Measurements from ENCODE around the gene NOTO.

The NOTO gene

DNA sequence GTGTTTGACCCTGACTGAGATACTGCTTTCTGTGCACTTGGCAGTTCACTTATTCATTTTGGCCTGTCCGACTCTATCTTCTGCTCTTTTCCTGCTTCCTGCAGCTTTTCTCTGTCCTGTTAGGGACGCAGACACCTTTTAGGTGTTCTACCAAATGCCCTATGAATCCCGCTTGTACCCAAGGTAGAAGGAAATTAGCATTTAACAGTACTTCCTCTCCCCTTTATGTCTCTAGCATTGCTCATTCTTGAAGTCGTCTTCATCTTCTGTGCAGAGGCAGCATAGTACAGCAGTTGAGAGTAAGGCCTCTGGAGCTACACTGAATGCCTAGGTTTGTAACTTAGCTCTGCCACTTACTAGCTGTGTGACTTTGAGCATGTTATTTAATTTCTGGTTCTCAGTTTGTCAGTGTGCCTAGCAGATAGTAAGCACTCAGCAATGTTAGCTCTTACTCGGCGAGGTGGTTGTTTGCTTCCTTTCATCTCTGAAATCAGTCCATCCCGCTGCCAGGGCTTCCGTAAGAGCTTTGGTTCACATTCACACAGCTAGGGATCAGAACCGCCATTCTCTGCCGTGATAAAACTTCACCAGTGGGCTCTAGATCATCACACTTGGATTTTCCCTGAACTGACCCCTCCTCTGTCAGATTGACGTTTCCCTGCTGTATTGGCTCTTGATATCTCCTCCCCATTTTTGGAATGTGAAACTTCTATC lies 33.1 kb downstream of the NOTO start:
- DNase-seq (ENCODE audit: low read depth), result no peak

DNA sequence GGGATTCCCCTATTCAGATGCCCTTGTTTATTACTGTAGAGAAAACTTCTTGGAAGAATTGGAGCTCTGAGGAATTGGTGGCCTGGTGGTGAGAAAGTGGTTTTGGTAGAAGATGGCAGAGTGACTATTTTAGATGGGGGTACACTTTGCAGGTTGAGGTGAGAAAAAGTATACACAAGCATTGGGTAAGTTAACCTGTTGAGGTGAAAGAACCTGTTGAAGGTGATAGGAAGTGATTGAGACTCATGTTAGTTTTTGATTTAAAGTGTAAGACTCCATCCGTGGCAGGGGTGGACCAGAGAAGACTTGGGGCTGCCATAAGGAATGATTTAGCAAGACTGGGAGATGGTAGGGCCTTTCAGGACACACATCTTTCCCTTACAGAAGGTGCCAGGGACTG lies 34.8 kb downstream of the NOTO start:
- no peak for DNase-seq (ENCODE audit: low read depth)

DNA sequence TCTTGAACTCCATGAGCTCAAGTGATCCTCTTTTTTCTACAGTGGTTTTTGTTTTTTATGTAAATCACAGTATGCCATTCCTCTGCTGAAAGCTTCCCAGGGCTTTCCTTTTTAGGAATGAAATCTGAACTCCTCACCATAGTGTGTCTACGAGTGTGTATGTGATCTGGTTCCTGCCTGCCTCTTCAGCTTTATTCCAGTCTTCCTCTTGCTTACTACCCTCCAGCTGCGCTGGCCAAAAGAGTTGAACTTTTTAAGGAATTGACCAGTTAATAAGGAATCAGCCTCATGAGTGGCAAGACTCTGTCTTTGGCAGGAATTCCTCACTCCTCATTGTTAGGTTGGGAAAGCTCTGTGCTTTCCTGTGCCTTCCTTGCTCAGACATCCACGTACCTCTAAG lies 35.8 kb downstream of the NOTO start:
- DNase-seq (ENCODE audit: low read depth), result no peak

DNA sequence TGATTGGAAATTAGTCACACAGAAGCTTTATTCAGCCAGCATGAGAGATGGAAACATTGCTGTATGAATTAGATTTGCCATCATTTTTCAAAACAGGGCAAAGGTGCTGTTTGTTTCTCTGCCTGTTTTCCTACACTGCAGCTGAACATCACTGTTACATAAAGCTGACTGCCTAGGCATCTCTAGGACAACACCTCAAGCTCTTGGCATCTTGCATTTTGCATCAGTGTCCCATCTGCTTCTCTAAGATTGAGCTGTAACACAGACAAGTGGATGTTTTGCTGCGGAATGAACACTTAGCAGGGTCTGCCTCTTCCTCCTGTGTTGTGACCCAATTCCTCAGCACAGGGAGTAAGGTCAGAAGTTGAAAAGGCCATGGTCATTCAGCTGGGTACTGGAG lies 36.6 kb downstream of the NOTO start:
- DNase-seq (ENCODE audit: low read depth), result no peak

DNA sequence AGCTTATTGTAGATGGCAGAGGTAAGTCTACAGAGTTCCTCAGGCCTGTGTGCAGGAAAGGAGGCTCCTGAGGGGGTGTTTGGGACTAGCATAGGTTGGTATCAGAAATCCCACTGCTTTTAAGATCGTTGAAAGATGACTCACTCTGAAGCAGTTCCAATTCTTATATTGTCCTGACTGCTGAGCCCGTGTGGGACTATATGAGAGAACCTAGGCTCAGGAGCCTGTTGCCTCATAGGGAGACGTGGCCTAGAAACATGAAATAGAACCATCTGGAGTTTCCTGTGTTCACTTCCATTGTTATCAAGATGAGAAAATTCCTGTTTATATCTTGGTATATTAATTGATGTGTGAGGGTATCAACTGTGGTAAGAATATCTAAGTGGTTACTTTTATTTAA lies 37.4 kb downstream of the NOTO start:
- DNase-seq (ENCODE audit: low read depth), result no peak

DNA sequence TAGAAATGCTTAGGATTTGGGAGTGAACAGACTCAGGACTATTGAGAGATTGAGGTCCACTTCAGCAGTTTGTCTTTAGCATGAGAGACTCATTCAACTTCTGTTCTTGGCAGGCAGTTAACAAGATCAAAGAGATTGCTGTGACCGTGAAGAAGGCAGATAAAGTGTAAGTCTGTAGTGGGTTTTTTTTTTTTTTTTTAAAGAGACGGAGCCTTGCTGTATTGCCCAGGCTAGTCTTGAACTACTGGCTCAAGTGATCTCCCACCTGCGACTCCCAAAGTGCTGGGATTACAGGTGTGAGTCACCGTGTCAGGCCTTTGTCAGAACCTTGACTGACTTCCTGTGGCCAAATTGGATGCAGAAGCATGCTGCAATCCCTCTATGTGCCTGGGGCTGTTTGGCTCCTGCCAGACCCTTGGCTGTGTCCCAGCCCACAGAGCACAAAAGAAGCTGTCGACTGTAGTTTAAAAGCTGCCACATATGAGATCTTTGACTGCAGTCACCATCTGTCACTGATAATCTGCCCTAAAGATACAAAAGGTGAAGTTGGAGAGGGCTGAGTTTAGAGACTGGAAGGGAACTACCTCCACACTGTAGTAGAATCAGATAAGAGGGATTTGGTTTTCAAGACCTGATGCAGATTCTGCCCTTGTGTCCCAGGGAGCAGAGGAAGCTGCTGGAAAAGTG lies 41.7 kb downstream of the NOTO start:
- DNase-seq (ENCODE audit: low read depth), result no peak

DNA sequence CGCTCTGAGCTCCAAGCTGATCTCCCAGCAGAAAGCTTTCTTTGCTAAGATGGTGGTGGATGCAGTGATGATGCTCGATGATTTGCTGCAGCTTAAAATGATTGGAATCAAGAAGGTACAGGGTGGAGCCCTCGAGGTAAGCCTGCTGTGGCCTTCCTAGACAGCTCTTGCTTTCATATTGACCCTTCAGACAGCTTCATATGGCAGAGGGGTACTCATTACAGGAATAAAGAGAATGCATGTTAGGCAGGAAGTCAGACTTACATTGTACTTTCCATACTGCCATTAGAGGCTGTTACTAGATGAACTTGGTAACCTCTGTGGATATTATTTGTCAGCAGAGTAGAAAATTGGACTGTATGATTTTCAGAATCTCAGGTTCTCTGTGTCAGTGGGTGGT lies 42.2 kb downstream of the NOTO start:
- DNase-seq (ENCODE audit: low read depth), result no peak

DNA sequence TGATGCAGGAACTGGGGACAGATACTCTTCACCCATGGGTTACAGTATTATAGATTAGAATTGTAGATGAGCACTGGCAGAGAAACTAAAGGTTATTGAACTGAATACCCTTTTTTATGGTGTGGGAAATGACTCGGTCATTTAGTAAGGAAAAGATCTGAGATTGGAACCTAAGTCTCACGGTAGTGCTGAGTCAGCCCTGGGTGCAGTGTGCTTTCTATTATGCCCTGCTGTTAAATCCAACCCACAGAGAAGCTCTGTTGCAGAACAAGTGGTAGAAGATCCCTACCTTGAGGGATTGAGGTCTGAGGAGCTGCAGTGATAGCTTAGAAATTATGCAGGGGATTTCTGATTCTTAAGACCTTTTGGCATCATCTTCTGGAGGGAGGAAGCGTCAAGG lies 44.5 kb downstream of the NOTO start:
- DNase-seq (ENCODE audit: low read depth), result no peak

DNA sequence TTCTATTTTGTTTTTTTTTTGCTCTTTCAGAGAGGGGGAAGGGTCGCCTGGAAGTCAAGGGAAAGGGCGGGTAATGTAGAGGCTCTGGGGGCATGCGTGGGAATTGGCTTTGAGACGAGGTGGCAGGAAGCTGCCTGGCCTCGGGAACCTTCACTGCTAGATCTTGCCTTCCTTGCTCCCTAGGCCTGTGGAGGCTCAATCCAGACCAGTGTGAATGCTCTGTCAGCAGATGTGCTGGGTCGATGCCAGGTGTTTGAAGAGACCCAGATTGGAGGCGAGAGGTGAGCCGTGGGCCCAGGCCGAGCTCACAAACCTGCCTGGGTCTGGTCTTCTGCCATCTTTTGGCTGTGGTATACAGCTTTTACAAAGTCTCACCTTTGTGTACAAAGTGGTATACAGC lies 47.3 kb downstream of the NOTO start:
- DNase-seq (ENCODE audit: low read depth), result no peak

DNA sequence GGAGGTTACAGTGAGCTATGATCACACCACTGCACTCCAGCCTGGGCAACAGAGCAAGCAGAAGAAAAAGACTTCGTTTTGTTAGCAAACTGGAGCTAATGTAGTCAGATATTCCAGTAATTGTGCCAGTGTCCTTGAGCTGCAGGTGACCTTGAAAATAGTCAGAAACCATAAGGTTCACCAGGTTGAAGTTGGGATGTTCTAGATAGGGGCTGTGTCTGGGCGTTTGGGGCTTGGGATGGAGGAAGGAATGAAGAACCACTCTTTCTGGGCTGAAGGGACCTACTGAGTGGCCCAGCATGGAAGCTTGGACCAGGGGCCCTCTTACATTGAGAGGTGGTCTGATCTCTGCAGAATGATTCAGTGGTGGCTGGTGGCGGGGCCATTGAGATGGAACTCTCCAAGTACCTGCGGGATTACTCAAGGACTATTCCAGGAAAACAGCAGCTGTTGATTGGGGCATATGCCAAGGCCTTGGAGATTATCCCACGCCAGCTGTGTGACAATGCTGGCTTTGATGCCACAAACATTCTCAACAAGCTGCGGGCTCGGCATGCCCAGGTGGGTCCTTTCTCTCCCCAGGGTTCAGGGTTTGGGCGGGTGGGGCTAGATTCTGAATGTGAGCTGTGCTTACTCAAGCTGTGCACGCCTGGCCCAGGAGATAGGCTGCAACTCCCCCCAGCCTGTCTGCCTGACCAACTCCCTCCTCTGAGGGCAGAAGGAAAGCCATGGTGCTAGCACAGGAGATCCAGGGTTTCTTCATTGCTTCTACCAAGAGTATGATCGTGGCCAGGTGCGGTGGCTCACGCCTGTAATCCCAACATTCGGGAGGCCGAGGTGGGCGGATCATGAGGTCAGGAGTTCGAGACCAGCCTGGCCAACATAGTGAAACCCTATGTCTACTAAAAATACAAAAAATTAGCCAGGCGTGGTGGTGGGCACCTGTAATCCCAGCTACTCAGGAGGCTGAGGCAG lies 48.8 kb downstream of the NOTO start:
- no peak for DNase-seq (ENCODE audit: low read depth)

DNA sequence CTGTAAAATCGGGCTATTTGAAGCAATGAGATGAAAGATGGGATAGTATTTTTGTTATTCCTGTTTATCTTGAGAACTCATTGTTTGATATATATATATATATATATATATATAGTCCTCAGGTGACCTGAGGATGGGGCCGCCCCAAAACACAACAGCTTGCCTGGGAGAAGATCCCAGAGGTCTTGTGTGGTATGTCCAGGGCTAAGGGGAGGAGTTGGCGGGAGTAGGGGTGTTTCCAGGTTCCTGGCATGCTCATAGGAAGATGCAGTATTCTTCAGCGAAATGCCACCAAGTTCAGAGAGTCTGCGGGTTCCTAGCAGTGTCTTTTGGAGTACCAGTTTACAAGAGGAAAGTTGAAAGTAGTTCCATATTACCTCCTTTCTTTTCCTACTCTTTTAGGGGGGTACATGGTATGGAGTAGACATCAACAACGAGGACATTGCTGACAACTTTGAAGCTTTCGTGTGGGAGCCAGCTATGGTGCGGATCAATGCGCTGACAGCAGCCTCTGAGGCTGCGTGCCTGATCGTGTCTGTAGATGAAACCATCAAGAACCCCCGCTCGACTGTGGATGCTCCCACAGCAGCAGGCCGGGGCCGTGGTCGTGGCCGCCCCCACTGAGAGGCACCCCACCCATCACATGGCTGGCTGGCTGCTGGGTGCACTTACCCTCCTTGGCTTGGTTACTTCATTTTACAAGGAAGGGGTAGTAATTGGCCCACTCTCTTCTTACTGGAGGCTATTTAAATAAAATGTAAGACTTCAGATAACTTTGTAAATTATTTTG lies 50.1 kb downstream of the NOTO start:
- no peak for DNase-seq (ENCODE audit: low read depth)

DNA sequence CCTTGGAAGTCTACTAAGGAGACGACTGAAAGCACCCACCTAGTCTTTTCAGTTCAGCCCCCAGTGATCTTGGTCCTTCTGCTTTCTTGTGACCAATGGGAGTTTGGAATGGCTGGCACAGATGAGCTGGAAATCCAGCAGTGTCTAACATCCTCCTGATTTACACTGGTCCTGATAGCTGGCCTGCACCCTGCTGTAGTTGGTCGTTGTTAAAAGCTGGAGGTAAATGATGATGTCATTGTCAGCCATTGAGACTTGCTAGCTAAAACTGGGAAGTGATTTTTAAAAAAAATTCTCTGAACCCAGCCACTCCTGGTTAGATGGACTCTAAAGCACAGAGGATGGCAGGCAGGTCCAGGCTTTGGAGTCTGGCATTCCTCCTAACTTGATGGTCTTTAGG lies 51.0 kb downstream of the NOTO start:
- no peak for DNase-seq (ENCODE audit: low read depth)

DNA sequence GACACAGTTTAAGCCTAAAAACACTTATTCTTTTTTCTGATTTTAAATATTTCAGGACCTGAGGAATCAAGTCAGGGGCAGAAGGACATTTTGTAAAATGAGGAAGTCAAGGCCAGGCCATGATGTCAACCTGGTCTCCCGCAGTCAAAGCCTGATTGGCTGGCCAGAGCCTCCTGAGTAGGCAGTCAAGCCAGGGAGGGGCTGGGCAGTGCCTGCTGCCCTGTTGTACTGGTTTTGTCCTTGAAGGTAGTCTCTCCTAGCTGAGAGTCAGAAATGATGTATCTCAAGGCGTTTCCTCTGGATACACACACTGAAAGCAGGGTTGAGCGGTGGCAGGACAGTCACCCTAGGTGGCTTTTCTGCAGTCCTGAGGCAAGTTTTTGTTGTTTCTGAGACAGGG lies 51.5 kb downstream of the NOTO start:
- no peak for DNase-seq (ENCODE audit: low read depth)

DNA sequence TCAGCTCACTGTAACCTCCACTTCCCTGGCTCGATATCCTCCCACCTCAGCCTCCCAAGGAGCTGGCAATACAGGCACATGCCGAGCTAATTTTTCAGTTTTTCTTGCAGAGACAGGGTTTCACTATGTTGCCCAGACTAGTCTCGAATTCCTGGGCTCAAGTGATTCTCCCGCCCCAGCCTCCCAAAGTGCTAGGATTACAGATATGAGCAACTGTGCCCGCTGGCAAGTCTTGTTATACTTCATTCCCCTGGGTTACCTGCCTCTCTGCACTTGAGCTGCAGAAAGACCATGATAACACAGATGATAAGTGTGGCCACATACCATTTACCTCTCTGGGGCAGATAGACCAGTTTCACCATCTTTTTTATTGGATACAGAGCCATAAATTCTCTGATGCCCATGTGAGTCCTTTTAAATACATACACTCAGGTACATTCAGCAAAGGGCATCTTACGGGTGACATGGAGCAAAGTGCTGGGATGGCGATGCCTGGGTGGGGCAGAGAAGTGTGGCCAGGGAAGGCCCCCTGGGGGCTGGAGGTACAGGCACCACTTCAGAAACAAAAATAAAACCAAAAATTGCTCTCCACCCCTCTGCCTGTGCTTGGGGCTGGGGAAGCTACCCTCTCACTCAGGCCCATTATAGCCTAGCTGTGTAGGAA lies 52.1 kb downstream of the NOTO start:
- DNase-seq (ENCODE audit: low read depth), result no peak

DNA sequence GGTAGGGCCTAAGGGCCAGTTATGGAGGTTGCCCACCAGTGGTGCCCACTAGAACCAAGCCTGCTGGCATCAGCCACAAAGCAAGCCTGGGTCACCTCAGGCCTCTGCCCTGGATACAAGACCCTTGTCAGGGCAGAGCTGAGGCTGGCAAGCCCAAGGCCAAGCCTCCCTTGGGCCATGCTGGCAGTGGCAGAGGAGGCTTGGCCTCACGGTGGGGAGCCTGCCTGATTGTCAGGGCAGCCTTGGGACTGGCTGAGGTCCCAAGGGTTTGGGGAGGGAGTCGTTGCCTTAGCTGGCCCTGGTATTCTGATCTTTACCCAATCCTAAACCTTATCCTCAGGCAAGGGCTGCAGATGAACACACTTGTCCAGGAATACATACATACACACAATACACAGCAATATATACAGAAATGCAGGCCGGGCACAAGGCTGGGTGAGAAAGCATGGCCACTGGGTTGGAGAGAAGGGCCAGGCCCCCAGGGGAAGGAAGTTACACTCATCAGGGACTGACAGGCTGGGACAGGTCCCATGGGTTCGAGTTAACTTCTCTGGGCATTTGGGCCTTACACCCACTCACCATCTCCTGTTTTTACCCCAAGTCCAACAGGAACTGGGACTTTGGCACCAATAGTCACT lies 52.8 kb downstream of the NOTO start:
- no peak for DNase-seq (ENCODE audit: low read depth)

DNA sequence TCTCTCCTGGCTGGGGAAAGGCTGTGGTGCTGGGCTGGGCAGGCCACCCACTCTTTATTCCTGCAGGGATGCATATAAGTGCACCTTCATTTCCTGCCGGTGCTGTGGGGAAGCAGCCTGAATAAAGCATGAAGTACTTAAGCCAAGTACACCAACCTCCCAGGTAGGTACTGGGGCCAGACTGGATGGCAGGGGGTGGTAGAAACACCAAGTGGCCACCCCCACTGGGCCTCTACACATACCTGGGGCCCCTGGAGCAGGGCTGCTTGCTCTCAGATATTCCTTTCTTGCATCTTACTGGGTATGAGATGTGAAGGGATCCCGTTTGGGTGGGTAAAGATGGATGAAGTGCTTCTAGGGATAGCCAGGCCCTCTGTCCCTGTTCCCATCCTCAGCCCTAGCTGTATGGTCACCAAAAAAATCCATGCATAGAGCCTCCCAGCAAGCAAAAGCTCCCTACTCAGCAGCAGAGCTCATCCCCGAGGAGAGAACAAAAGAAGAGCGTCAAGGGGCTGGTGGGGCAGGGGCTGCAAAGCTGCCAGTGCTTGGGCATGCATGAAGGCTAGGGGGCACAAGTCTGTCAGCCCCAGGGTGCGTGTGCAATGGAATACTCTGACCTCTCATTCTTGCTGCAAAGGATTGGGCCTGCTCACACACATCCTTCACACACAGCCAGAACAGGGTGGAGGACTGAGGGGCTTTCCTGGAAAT lies 53.7 kb downstream of the NOTO start:
- no peak for DNase-seq (ENCODE audit: low read depth)

DNA sequence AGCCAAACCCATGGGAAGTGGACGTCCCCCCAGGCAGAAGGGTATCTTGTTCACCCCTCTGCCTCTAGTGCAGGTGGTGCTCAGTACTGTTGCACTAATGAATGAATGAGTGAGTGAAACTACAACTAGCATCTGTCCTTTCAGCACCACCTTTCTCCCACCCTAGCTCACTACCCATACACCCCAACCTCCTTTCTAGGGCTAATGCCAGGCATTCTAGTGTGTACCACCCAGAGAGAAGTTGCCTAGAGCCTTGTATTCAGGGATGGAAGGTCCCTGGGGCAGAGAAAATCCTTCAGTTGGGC lies 54.2 kb downstream of the NOTO start:
- DNase-seq (ENCODE audit: low read depth), result no peak

DNA sequence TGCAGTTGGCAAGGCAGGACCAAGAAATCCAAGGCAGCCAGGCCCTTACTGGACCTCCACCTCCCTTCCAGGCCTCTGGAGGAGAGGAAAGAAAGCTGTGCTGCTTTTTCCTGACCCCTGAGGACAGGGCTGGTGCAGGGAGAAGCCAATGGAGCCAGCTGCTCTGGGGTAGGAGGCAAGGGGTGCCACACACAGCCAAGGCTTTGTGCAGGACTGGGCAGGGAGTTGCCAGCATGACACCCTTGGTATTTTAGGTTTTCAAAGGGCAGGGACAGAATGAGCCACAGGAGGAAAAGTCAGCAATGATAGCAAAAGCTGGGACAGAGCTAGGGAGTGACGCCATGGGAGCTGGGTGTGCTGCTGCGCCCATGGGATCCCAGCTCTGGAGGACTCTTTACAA lies 54.6 kb downstream of the NOTO start:
- no peak for DNase-seq (ENCODE audit: low read depth)

DNA sequence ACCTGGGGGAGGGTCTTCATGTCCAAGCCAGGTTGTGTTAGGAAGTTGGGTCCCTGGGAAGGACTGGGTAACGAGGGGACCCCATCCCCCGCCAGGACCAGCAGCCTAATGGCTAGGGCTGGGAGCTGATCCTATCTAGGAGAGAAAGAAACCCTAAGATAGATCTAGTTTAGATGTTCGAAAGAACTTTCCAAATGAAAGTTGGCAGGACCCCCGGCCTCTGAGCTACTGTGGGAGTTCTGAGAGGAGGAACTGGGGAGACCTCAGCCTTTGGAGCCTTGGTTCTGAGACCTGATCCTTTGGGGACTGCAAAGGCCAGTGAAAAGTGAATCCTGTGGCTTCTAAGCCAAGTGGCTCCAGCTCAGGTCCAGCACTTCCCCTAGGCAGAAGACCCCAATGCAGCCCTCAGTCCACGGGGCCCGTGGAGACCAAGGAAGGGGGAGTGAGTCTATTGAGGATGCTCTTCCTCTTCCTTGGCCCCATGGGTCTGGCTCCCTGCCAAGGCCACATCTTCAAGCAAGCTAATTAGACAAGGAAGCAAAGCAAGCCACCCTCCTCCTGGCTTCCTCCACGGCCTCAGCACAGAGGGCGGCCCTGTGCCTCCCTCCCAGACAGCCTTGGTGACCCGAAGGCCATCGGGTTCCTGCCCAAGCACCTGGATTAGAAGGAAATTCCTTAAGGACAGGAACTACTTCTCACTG lies 55.2 kb downstream of the NOTO start:
- no peak for DNase-seq (ENCODE audit: low read depth)

Measured in HS-27A (cell line).